RWPE1 (cell line): Measurements from ENCODE around the gene VPS25.

Experiments used
- CTCF ChIA-PET: fragments of 350-600 bp; sonication (Branson Sonifier 250); formaldehyde crosslinking; extraction: SDS; loops from one replicate; lab custom pipeline; 2021; lab: Yijun Ruan, JAX
- POLR2A ChIA-PET: fragments of 400-600 bp; formaldehyde crosslinking; extraction: SDS; loops from one replicate; lab custom pipeline; 2020; ENCODE audit warnings: antibody characterized with exemption; ENCODE audit not compliant: low non-redundant PET; lab: Yijun Ruan, JAX
- DNase-seq: peaks from one replicate; pipeline ENCODE4 v3.0.0; 2012; ENCODE audit warnings: low spot score
- H3K27ac ChIP-seq: fragments of 450-650 bp; 2 replicates; pipeline ENCODE4 v1.5.1; 2017
- CTCF ChIP-seq: fragments of 450-650 bp; conservative IDR thresholded peaks from 2 replicates; pipeline ENCODE4 v1.5.1; 2017; ENCODE audit warnings: low read depth, mild to moderate bottlenecking

The VPS25 gene

GRCh38 chr17:42787266-42787665 lies 14.0 kb downstream of the VPS25 start:
- no peak for TF ChIP-seq CTCF
- no peak for DNase-seq
- H3K27ac ChIP-seq: no peak overlapping the region
- ChIA-PET POLR2A (no interaction called here), CTCF (interaction anchor here (0.9 kb wide), 1 partner anchor 201 kb away, joined by 3 read pairs; no protein-coding TSS in a partner anchor)

GRCh38 chr17:42791948-42792347 lies 18.7 kb downstream of the VPS25 start:
- no peak overlapping the region for H3K27ac ChIP-seq
- POLR2A ChIA-PET: interaction anchor here (0.7 kb wide), 2 partner anchors 32 kb away, joined by 4 read pairs; partner anchors contain the start of gene BECN1
- CTCF ChIA-PET: interaction anchor here (0.7 to 0.9 kb wide), 2 partner anchors 15 to 33 kb away, joined by 4 read pairs; no protein-coding TSS in a partner anchor
- no peak for DNase-seq
- TF ChIP-seq CTCF: no peak

- ChIA-PET POLR2A (interaction anchor here (0.7 kb wide), 1 partner anchor 31 kb away, joined by 4 read pairs; the partner anchor contains the start of gene BECN1), CTCF (no interaction called here)
- DNase-seq: no peak
These were observed 19.3 kb downstream of the VPS25 start for GRCh38 chr17:42792545-42792944.

GRCh38 chr17:42795061-42795460 lies 21.8 kb downstream of the VPS25 start:
- no peak for TF ChIP-seq CTCF
- ChIA-PET CTCF (interaction anchor here (1.2 kb wide), 1 partner anchor 9 kb away, joined by 3 read pairs; no protein-coding TSS in a partner anchor), POLR2A (no interaction called here)
- peak overlapping the region; percentile 43; the same call in 1 of the 2 replicates for H3K27ac ChIP-seq
- no peak for DNase-seq

More at GRCh38 chr17:42792545-42792944, 19.3 kb downstream of the VPS25 start:
- TF ChIP-seq CTCF: no peak
- no peak overlapping the region for H3K27ac ChIP-seq

GRCh38 chr17:42795465-42795864 lies 22.2 kb downstream of the VPS25 start:
- TF ChIP-seq CTCF: no peak
- POLR2A ChIA-PET: no interaction called here
- CTCF ChIA-PET: interaction anchor here (1.2 kb wide), 1 partner anchor 9 kb away, joined by 3 read pairs; no protein-coding TSS in a partner anchor
- DNase-seq: no peak
- H3K27ac ChIP-seq: peak overlapping the region; percentile 43; the same call in 1 of the 2 replicates

GRCh38 chr17:42796066-42796758 lies 23.0 kb downstream of the VPS25 start:
- no peak for DNase-seq
- ChIA-PET POLR2A (interaction anchor here (0.6 kb wide), 1 partner anchor 258 kb away, joined by 9 read pairs; no protein-coding TSS in a partner anchor), CTCF (interaction anchor here (1.2 kb wide), 1 partner anchor 10 kb away, joined by 3 read pairs; no protein-coding TSS in a partner anchor)
- H3K27ac ChIP-seq: peak overlapping the region; percentile 43
- TF ChIP-seq CTCF: no peak
